ENCODE measurements around the gene SEC14L5. TPM values are rescaled to one million over a fixed set of nuclear protein-coding genes. Genes with fewer than 3 reads are reported as not detected.

The SEC14L5 gene
- total and polyA plus RNA-seq, 10 of the 15 experiments (the other 5 are each of a cell fraction or from before 2014, with no cell fraction given): 0.01 TPM; not detected in 9

DNA sequence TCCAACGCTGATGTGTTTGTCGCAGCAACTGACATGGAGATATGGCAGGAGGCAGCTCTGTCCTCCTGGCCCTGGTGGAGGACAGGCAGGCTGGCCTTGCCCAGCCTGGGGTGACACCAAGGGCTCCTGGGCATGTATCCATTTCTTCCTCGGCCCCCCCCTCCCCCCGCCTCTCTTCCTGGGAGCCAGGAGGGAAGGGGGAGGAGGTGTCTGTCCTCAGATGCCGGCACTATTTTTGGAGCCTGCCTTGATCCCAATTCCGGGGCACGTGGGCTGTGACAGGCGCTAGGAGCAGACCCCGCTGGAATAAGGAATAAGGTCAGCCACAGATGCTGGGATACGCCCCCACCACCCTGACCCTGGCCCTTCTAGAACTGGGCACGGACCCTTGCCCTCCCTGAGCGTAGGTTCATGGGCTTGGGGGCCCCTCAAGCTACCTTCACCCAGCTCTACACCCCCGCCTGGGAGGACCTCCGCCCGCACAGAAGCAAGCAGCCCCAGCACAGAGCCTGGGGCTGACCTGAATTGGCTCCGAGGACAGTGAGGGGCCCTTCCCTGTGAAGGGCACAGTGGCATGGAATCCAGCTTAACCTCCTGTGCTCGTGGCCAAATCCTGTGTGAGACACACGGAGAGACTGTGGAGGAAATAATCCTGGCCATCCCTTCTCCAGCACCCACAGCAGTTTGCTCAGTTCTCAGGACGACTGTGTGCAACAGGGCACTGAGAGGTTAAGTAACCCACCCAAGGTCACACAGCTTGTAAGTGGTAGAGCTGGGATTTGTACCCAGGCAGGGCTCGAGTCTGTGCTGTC, 24.1 kb downstream of the SEC14L5 start:
- 36% methylated on average over 20 of the region's 20 CpGs for WGBS (ENCODE audit: insufficient coverage, insufficient replicate concordance, low lambda C conversion rate, missing lambda C conversion rate)
- BruUV-seq (replicated peaks): no TSS peak
- FAIRE-seq (no peak), ATAC-seq (no peak), DNase-seq (ENCODE audit: low read depth, low spot score) (no peak)
- no peak overlapping the region for H3K4me3 ChIP-seq
- CTCF ChIA-PET: no interaction called here
- no peaks in the 10 kb centered on the region for H4K20me1 ChIP-seq (ENCODE audit: control insufficient read depth, insufficient read depth)
- RAD21 ChIA-PET (ENCODE audit: unreplicated experiment): no interaction called here
- H3K4me1 ChIP-seq (ENCODE audit: control insufficient read depth, insufficient read depth, low read length): no peaks in the 10 kb centered on the region
- in situ Hi-C loops (cut with MboI): no loop called here
- intact Hi-C loops (cut with micrococcal nuclease; ENCODE audit: unreplicated experiment): no loop called here
- H3K27me3 ChIP-seq (replicated peaks in 1 of 2; ENCODE audit: control insufficient read depth in 2 of 2, insufficient read depth in 2 of 2, low read length in 1 of 2): peaks cover 0 to 1% of the 10 kb centered on the region in 2 experiments; a peak in 1 of 4 replicates
- H3K27ac ChIP-seq (ENCODE audit: control insufficient read depth, insufficient read depth): no peak overlapping the region
- TF ChIP-seq HCFC1 (IDR thresholded peaks at IDR 0.05; ENCODE audit: low read length) (no peak), ASH2L (IDR thresholded peaks at IDR 0.05; ENCODE audit: borderline replicate concordance, low read depth) (no peak), CBX5 (IDR thresholded peaks at IDR 0.05; ENCODE audit: low read depth) (no peak)
- TF ChIP-seq, protein P1, sequence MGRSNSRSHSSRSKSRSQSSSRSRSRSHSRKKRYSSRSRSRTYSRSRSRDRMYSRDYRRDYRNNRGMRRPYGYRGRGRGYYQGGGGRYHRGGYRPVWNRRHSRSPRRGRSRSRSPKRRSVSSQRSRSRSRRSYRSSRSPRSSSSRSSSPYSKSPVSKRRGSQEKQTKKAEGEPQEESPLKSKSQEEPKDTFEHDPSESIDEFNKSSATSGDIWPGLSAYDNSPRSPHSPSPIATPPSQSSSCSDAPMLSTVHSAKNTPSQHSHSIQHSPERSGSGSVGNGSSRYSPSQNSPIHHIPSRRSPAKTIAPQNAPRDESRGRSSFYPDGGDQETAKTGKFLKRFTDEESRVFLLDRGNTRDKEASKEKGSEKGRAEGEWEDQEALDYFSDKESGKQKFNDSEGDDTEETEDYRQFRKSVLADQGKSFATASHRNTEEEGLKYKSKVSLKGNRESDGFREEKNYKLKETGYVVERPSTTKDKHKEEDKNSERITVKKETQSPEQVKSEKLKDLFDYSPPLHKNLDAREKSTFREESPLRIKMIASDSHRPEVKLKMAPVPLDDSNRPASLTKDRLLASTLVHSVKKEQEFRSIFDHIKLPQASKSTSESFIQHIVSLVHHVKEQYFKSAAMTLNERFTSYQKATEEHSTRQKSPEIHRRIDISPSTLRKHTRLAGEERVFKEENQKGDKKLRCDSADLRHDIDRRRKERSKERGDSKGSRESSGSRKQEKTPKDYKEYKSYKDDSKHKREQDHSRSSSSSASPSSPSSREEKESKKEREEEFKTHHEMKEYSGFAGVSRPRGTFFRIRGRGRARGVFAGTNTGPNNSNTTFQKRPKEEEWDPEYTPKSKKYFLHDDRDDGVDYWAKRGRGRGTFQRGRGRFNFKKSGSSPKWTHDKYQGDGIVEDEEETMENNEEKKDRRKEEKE (IDR thresholded peaks at IDR 0.05): no peak
- POLR2A ChIA-PET: interaction anchor here (0.6 kb wide), 1 partner anchor 1121 kb away, joined by 4 read pairs; no protein-coding TSS in a partner anchor
- no peaks in the 10 kb centered on the region for H3K36me3 ChIP-seq (ENCODE audit: control insufficient read depth in 2 of 2, insufficient read depth in 2 of 2, low read length in 1 of 2)
- no peaks in the 10 kb centered on the region; the same call in 2 of the 3 replicates for H3K9me3 ChIP-seq (replicated peaks; ENCODE audit: control insufficient read depth, insufficient read depth, low read length)
- SMC1A ChIA-PET (ENCODE audit: uncharacterized antibody, unreplicated experiment): no interaction called here
- no peak overlapping the region for H2AFZ ChIP-seq (ENCODE audit: control insufficient read depth, low read depth, low read length)
- H3K79me2 ChIP-seq (ENCODE audit: control insufficient read depth, insufficient read depth, low read length): no peaks in the 10 kb centered on the region
- H3K9ac ChIP-seq (ENCODE audit: control insufficient read depth, insufficient read depth, low read length): no peak overlapping the region
- no peak overlapping the region for H3K4me2 ChIP-seq (ENCODE audit: control insufficient read depth, insufficient read depth)

All from GM12878 (cell line).